Measurements from ENCODE around the gene MYBBP1A. TPM values are rescaled to one million over a fixed set of nuclear protein-coding genes. Genes with fewer than 3 reads are reported as not detected.

The MYBBP1A gene
- total RNA-seq, 1 donor from 2014 or later, result 178 TPM

- no peak for DNase-seq
- intact Hi-C loops (cut with micrococcal nuclease), result loop anchor here (10.0 kb wide), 1 partner anchor 106 kb away; no protein-coding TSS in a partner anchor
- no peak overlapping the region for H3K27ac Mint-ChIP-seq
- H3K4me1 Mint-ChIP-seq, result peaks cover 4% of the 10 kb centered on the region
- no peaks in the 10 kb centered on the region for H3K9me3 Mint-ChIP-seq
- H3K4me3 Mint-ChIP-seq, result no peak overlapping the region
- H3K36me3 Mint-ChIP-seq (ENCODE audit: low read depth), result peaks cover 2% of the 10 kb centered on the region
- peaks cover 5% of the 10 kb centered on the region for H3K27me3 Mint-ChIP-seq
Observed at GRCh38 chr17:4530799-4531730, 24.1 kb downstream of the MYBBP1A start.

- intact Hi-C loops (cut with micrococcal nuclease), result loop anchor here (10.0 kb wide), 1 partner anchor 105 kb away; no protein-coding TSS in a partner anchor
- H3K36me3 Mint-ChIP-seq (ENCODE audit: low read depth), result no peaks in the 10 kb centered on the region
- H3K27me3 Mint-ChIP-seq, result peaks cover 9% of the 10 kb centered on the region
- H3K4me3 Mint-ChIP-seq, result no peak overlapping the region
- H3K9me3 Mint-ChIP-seq, result no peaks in the 10 kb centered on the region
- no peak overlapping the region for H3K27ac Mint-ChIP-seq
- DNase-seq, result no peak
- H3K4me1 Mint-ChIP-seq, result peaks cover 4% of the 10 kb centered on the region
Observed at GRCh38 chr17:4529533-4530152, 25.5 kb downstream of the MYBBP1A start.

DNA sequence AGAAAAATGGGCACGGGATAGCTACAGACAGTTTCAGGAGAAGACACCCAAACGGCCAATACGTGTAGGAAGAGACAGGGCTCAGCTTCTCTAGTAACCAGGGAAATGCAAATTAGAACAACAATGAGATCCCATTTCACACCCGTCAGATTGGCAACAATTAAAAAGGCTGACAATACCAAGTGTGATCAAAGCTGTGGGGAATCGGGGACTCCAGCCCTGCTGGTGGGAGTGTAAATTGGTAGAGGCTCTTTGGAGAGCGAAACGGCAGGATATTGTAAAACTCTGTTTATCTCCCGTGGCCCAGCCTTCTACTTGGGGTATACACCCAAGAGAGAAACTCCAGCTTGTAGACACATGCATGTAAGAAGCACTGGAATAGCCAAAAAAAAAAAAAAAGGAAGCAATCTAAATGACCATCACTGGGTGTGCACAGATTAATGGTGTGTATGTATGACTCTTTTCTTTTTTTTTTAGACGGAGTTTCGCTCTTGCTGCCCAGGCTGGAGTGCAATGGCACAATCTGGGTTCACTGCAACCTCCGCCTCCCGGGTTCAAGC lies 27.5 kb downstream of the MYBBP1A start:
- H3K36me3 Mint-ChIP-seq (ENCODE audit: low read depth), result no peaks in the 10 kb centered on the region
- no peaks in the 10 kb centered on the region for H3K9me3 Mint-ChIP-seq
- DNase-seq, result no peak
- intact Hi-C loops (cut with micrococcal nuclease), result no loop called here
- no peak overlapping the region for H3K27ac Mint-ChIP-seq
- peaks cover 6% of the 10 kb centered on the region for H3K27me3 Mint-ChIP-seq
- H3K4me1 Mint-ChIP-seq, result no peaks in the 10 kb centered on the region
- H3K4me3 Mint-ChIP-seq, result no peak overlapping the region

DNA sequence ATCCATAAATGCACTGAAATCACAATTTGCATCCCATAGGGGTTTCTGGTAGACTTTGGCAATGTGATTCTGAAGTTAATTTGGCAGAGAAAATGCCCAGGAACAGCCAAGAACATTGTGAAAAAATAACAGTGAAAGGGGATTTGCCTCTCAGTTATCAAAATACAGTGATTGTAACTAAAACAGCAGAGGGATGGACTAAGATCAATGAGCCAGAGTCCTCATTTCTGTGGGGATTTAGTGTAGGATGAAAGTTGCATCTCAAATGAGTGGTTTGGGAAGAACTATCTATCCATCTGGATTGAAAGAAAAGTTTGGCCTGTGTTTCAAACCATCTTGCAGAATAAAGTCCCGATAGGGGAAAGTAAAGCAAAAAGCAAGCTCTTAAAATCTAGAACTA lies 28.1 kb downstream of the MYBBP1A start:
- no peaks in the 10 kb centered on the region for H3K9me3 Mint-ChIP-seq
- no peak overlapping the region for H3K27ac Mint-ChIP-seq
- no peak overlapping the region for H3K4me3 Mint-ChIP-seq
- no peak for DNase-seq
- intact Hi-C loops (cut with micrococcal nuclease), result no loop called here
- peaks cover 6% of the 10 kb centered on the region for H3K27me3 Mint-ChIP-seq
- no peaks in the 10 kb centered on the region for H3K36me3 Mint-ChIP-seq (ENCODE audit: low read depth)
- no peaks in the 10 kb centered on the region for H3K4me1 Mint-ChIP-seq

GRCh38 chr17:4525691-4526397 lies 29.3 kb downstream of the MYBBP1A start:
- no peak overlapping the region for H3K27ac Mint-ChIP-seq
- no peaks in the 10 kb centered on the region for H3K36me3 Mint-ChIP-seq (ENCODE audit: low read depth)
- H3K4me1 Mint-ChIP-seq, result no peaks in the 10 kb centered on the region
- peaks cover 4% of the 10 kb centered on the region for H3K27me3 Mint-ChIP-seq
- DNase-seq, result no peak
- intact Hi-C loops (cut with micrococcal nuclease), result no loop called here
- no peak overlapping the region for H3K4me3 Mint-ChIP-seq
- H3K9me3 Mint-ChIP-seq, result no peaks in the 10 kb centered on the region

DNA sequence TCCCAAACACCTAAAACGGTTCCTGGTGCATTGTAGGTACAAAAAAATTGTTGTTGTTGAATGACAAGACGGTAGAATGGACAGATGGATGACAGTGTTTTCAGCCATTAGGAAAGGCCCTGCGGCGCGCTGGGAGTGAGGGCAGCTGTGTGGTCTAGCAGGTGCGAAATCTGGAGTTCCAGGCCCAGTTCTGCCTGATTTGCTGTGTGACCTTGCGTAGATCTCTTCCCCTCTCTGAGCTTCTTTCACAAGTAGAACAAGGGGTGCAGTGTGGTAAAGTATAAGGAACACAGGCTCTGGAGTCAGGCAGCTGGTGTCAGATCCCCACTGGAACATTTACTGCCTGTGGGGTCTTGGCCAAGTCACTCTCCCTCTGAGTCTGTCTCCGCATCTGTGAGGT lies 31.2 kb downstream of the MYBBP1A start:
- H3K4me1 Mint-ChIP-seq, result no peaks in the 10 kb centered on the region
- H3K36me3 Mint-ChIP-seq (ENCODE audit: low read depth), result no peaks in the 10 kb centered on the region
- no peak for DNase-seq
- H3K27ac Mint-ChIP-seq, result no peak overlapping the region
- no peak overlapping the region for H3K4me3 Mint-ChIP-seq
- intact Hi-C loops (cut with micrococcal nuclease), result no loop called here
- H3K9me3 Mint-ChIP-seq, result no peaks in the 10 kb centered on the region
- H3K27me3 Mint-ChIP-seq, result peaks cover 4% of the 10 kb centered on the region

- H3K27ac Mint-ChIP-seq, result no peak overlapping the region
- DNase-seq, result no peak
- intact Hi-C loops (cut with micrococcal nuclease), result no loop called here
- no peaks in the 10 kb centered on the region for H3K4me1 Mint-ChIP-seq
- no peak overlapping the region for H3K4me3 Mint-ChIP-seq
- H3K27me3 Mint-ChIP-seq, result peaks cover 4% of the 10 kb centered on the region
- H3K36me3 Mint-ChIP-seq (ENCODE audit: low read depth), result no peaks in the 10 kb centered on the region
- no peaks in the 10 kb centered on the region for H3K9me3 Mint-ChIP-seq
Observed at GRCh38 chr17:4522661-4523060, 32.5 kb downstream of the MYBBP1A start.

DNA sequence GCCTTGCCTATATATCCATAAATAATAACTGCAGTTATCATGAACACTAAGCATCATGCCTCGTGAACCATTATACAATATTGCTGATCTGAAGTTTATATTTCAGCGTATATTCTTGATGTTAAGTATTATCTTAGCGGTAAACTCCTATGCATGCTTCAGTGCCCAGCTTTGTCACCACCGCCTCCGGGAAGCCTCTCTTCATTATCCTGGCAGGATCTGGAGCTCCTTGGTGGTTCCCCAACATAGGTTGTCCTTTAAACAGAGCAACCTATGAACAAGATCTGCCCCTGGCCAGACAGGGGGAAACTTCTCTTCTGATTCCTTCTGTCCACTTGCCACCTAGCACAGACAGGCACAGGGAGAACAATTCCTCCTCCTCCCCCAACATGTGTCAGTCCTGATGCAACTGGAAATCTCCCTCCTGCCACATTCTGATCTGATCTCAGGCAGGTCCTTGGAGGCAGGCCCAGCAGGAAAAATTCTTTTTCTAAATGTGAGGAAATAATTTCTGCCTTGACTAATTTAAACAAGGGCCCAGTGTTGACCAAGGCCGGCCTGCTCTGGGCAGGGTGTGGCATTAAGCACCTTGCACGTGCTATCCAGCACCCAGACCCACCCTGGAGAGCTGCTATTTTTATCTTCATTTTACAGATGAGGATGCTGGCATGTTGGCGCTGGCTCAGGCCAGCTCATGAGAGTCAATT lies 34.1 kb downstream of the MYBBP1A start:
- no peaks in the 10 kb centered on the region for H3K4me1 Mint-ChIP-seq
- no peak for DNase-seq
- no peak overlapping the region for H3K27ac Mint-ChIP-seq
- H3K9me3 Mint-ChIP-seq, result no peaks in the 10 kb centered on the region
- no peak overlapping the region for H3K4me3 Mint-ChIP-seq
- peaks cover 3% of the 10 kb centered on the region for H3K27me3 Mint-ChIP-seq
- intact Hi-C loops (cut with micrococcal nuclease), result no loop called here
- H3K36me3 Mint-ChIP-seq (ENCODE audit: low read depth), result no peaks in the 10 kb centered on the region

GRCh38 chr17:4520060-4520893 lies 34.9 kb downstream of the MYBBP1A start:
- H3K27me3 Mint-ChIP-seq, result no peaks in the 10 kb centered on the region
- intact Hi-C loops (cut with micrococcal nuclease), result no loop called here
- no peaks in the 10 kb centered on the region for H3K9me3 Mint-ChIP-seq

DNA sequence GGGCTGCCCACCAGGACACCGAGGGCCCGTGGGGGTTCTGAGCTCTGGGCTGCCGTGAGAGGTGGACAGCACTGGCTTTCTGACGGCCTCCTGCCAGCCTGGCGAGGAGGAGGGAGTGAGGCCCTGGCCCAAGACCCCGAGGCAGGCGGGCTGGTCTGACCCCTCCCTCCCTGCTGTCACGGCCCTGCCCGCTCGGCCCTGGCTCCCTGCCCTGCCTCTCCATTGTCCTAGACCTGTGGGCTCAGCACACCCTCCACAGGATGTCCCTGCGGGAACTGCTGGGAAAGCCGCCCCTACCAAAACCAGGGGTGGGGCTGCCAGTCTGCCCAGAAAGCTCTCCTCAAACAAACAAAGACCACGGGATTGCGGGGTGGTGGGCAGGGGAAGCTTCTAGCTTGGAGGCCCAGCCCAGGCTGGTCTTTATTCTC lies 35.8 kb downstream of the MYBBP1A start:
- Mint-ChIP-seq H3K27me3 (no peaks in the 10 kb centered on the region), H3K4me3 (no peak overlapping the region), H3K27ac (no peak overlapping the region), H3K4me1 (no peaks in the 10 kb centered on the region), H3K36me3 (ENCODE audit: low read depth) (no peaks in the 10 kb centered on the region), H3K9me3 (no peaks in the 10 kb centered on the region)
- intact Hi-C loops (cut with micrococcal nuclease), result no loop called here
- DNase-seq, result no peak

More at GRCh38 chr17:4520060-4520893, 34.9 kb downstream of the MYBBP1A start:
- no peaks in the 10 kb centered on the region for H3K4me1 Mint-ChIP-seq
- H3K36me3 Mint-ChIP-seq (ENCODE audit: low read depth), result no peaks in the 10 kb centered on the region
- no peak for DNase-seq
- H3K4me3 Mint-ChIP-seq, result no peak overlapping the region
- no peak overlapping the region for H3K27ac Mint-ChIP-seq

DNA sequence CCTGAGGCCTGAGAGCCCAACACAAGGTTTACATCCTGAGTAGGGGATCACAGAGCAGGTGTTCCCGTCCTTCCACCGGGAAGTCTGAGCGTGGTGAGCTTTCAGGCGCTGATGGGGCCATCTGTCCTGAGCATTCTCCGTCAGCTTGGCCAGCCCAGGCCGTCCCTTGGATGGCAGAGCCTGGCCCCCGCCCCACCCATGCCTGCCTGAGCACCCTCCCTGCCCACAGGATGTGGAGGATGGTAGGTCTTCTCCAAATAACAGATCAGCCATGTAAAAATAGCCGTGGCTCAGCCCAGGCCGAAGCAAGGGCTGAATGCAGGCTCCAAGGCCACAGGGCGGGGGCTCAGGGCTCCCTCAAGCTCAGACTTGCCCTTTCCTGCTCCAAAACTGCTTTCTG lies 36.3 kb downstream of the MYBBP1A start:
- H3K4me1 Mint-ChIP-seq, result no peaks in the 10 kb centered on the region
- intact Hi-C loops (cut with micrococcal nuclease), result no loop called here
- no peak overlapping the region for H3K27ac Mint-ChIP-seq
- H3K36me3 Mint-ChIP-seq (ENCODE audit: low read depth), result no peaks in the 10 kb centered on the region
- DNase-seq, result no peak
- H3K9me3 Mint-ChIP-seq, result no peaks in the 10 kb centered on the region
- no peaks in the 10 kb centered on the region for H3K27me3 Mint-ChIP-seq
- H3K4me3 Mint-ChIP-seq, result no peak overlapping the region

- intact Hi-C loops (cut with micrococcal nuclease), result no loop called here
- Mint-ChIP-seq H3K4me1 (no peaks in the 10 kb centered on the region), H3K36me3 (ENCODE audit: low read depth) (no peaks in the 10 kb centered on the region), H3K4me3 (no peak overlapping the region), H3K27ac (no peak overlapping the region), H3K27me3 (no peaks in the 10 kb centered on the region), H3K9me3 (no peaks in the 10 kb centered on the region)
- no peak for DNase-seq
Observed at GRCh38 chr17:4516735-4517134, 38.4 kb downstream of the MYBBP1A start.
